ENCODE measurements around the gene IFT80. TPM values are rescaled to one million over a fixed set of nuclear protein-coding genes. Genes with fewer than 3 reads are reported as not detected.

Gene IFT80
- total RNA-seq, 2 donors from 2014 or later = 17.3 to 20.0 TPM

GRCh38 chr3:160227419-160227818 is 171.6 kb downstream of the IFT80 start:
- no peak overlapping the region for H3K4me3 Mint-ChIP-seq
- no peaks in the 10 kb centered on the region for H3K4me1 Mint-ChIP-seq
- peaks cover 46% of the 10 kb centered on the region for H3K27me3 Mint-ChIP-seq
- H3K27ac Mint-ChIP-seq = no peak overlapping the region
- no peaks in the 10 kb centered on the region for H3K36me3 Mint-ChIP-seq (ENCODE audit: low read depth)
- H3K9me3 Mint-ChIP-seq = no peaks in the 10 kb centered on the region
- ATAC-seq (replicated peaks) = no peak

- H3K4me1 Mint-ChIP-seq = no peaks in the 10 kb centered on the region
- H3K27me3 Mint-ChIP-seq = peaks cover 42% of the 10 kb centered on the region
- H3K4me3 Mint-ChIP-seq = peak overlapping the region; percentile 73
- no peak overlapping the region for H3K27ac Mint-ChIP-seq
- H3K9me3 Mint-ChIP-seq = no peaks in the 10 kb centered on the region
- peak; percentile 3 for ATAC-seq (replicated peaks)
- H3K36me3 Mint-ChIP-seq (ENCODE audit: low read depth) = no peaks in the 10 kb centered on the region
Measured at GRCh38 chr3:160226026-160226907, 172.8 kb downstream of the IFT80 start.

- Mint-ChIP-seq H3K4me1 (no peaks in the 10 kb centered on the region), H3K27me3 (peaks cover 45% of the 10 kb centered on the region), H3K4me3 (peak within 1 kb of the TSS; percentile 73), H3K36me3 (ENCODE audit: low read depth) (no peaks in the 10 kb centered on the region), H3K9me3 (no peaks in the 10 kb centered on the region), H3K27ac (no peak within 1 kb of the TSS)
- peak; percentile 84 for ATAC-seq (replicated peaks)
Measured at GRCh38 chr3:160225176-160226025, 173.6 kb downstream of the IFT80 start, which contains the start of gene C3orf80. Gene C3orf80 (plus strand): TSS chr3:160225422. CDS start chr3:160225636, 214 bp downstream.

DNA sequence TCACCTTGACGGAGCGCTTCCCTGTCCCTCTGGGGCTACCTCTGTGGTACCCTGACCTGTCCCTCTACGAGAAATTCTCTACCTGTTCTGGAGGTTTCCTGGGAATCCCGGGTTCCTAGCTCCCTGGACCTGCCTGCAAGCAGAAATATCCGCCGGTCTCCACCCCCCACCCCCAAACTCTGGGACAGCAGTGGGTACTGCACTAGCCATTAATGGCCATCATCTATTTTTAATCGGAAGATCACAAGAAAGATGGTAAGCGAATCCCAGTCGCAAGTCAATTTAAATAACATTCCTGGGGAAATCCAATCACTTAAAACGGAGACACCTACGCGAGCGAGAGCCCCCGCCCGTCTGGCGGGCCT is 174.2 kb downstream of the IFT80 start:
- no peaks in the 10 kb centered on the region for H3K9me3 Mint-ChIP-seq
- no peaks in the 10 kb centered on the region for H3K4me1 Mint-ChIP-seq
- no peak for ATAC-seq (replicated peaks)
- H3K4me3 Mint-ChIP-seq = peak overlapping the region; percentile 68
- no peak overlapping the region for H3K27ac Mint-ChIP-seq
- H3K27me3 Mint-ChIP-seq = peaks cover 40% of the 10 kb centered on the region
- H3K36me3 Mint-ChIP-seq (ENCODE audit: low read depth) = no peaks in the 10 kb centered on the region

DNA sequence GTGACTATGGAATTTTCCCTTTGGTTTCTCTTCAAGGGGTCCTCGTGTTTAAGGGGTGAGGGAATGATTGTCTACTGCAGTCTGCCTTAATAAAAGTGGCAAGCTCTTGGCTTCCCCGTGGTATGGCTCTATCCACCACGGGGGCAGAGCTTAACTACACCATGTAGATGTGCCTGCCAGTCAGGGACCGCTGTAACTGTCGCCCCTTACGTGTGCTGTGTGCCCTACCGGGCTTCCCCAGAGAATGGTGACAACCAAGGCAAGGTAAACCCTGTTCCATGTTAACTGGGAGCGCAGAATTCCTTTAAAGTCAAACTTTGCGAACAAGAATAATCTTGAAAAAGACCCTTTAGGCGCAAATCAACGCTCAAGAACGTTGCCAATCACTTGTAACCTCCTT is 174.8 kb downstream of the IFT80 start:
- H3K27ac Mint-ChIP-seq = no peak overlapping the region
- ATAC-seq (replicated peaks) = no peak
- peaks cover 43% of the 10 kb centered on the region for H3K27me3 Mint-ChIP-seq

DNA sequence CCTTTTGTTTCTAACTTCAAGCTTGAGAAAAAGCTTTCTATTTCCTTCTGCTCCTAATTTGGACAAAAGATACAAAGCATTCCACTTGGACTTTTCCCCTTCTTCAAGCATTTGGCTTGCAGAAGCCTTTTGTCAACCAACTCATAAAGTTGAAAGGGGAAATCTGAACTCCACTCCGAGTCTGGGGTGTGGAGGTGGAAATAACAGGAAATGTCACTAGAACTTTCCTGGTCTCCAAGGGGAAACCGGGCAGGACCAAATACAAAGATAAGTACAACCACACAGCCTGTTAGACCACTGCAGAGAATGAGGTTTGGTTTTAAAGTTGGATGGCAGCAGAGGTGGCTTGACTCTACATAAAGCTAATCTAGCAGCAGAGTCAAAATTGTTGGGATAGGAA is 178.0 kb downstream of the IFT80 start:
- ATAC-seq (replicated peaks) = no peak
- Mint-ChIP-seq H3K4me3 (no peak overlapping the region), H3K36me3 (ENCODE audit: low read depth) (no peaks in the 10 kb centered on the region), H3K4me1 (no peaks in the 10 kb centered on the region), H3K9me3 (no peaks in the 10 kb centered on the region), H3K27me3 (peaks cover 53% of the 10 kb centered on the region), H3K27ac (no peak overlapping the region)

More for the DNA sequence above, 174.8 kb downstream of the IFT80 start:
- no peaks in the 10 kb centered on the region for H3K4me1 Mint-ChIP-seq
- H3K36me3 Mint-ChIP-seq (ENCODE audit: low read depth) = no peaks in the 10 kb centered on the region
- H3K9me3 Mint-ChIP-seq = no peaks in the 10 kb centered on the region
- peak overlapping the region; percentile 68 for H3K4me3 Mint-ChIP-seq

- H3K4me1 Mint-ChIP-seq = no peaks in the 10 kb centered on the region
- H3K9me3 Mint-ChIP-seq = no peaks in the 10 kb centered on the region
- no peaks in the 10 kb centered on the region for H3K36me3 Mint-ChIP-seq (ENCODE audit: low read depth)
- no peak overlapping the region for H3K4me3 Mint-ChIP-seq
- H3K27me3 Mint-ChIP-seq = peaks cover 54% of the 10 kb centered on the region
- no peak for ATAC-seq (replicated peaks)
- no peak overlapping the region for H3K27ac Mint-ChIP-seq
Measured at GRCh38 chr3:160220038-160220437, 179.0 kb downstream of the IFT80 start.

DNA sequence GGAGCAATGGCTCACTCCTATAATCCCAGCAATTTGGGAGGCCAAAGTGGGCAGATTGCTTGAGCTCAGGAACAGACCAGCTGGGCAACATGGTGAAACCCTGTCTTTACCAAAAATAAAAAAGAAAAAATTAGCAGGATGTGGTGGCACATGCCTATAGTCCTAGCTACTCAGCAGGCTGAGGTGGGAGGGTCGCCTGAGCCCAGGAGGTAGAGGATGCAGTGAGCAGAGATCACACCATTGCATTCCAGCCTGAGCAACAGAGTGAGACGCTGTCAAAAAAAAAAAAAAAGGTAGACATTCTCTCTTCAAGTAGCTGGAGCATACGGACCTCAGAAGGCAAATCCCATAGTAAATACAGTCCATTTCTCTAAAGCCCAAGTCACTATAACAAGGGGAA is 180.9 kb downstream of the IFT80 start:
- Mint-ChIP-seq H3K4me1 (no peaks in the 10 kb centered on the region), H3K36me3 (ENCODE audit: low read depth) (no peaks in the 10 kb centered on the region), H3K4me3 (no peak overlapping the region), H3K27ac (no peak overlapping the region), H3K27me3 (peaks cover 48% of the 10 kb centered on the region), H3K9me3 (no peaks in the 10 kb centered on the region)
- no peak for ATAC-seq (replicated peaks)

- Mint-ChIP-seq H3K4me3 (no peak overlapping the region), H3K9me3 (no peaks in the 10 kb centered on the region), H3K27ac (no peak overlapping the region), H3K27me3 (peaks cover 46% of the 10 kb centered on the region), H3K36me3 (ENCODE audit: low read depth) (no peaks in the 10 kb centered on the region), H3K4me1 (no peaks in the 10 kb centered on the region)
- no peak for ATAC-seq (replicated peaks)
Measured at GRCh38 chr3:160217675-160218074, 181.3 kb downstream of the IFT80 start.

DNA sequence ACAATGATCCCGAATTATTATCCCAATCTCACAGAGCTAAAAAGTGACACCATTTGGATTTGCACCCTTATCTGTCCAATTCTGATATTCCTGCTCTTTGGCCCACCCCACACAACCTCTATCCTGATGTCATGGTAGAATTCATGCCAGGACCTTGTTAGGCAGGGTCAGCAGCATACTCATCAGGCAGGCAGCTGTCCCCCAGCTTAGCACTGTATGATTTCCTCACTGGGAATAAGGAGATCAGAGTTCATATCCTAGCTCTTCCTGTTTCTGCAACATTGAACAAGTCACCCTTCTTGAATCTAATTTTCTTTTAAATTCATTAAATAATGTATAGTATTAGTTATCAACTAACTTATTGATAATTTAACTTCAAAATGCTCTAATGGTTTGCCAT is 185.8 kb downstream of the IFT80 start:
- Mint-ChIP-seq H3K27me3 (peaks cover 25% of the 10 kb centered on the region), H3K36me3 (ENCODE audit: low read depth) (no peaks in the 10 kb centered on the region), H3K4me1 (no peaks in the 10 kb centered on the region), H3K9me3 (no peaks in the 10 kb centered on the region), H3K4me3 (no peak overlapping the region), H3K27ac (no peak overlapping the region)
- no peak for ATAC-seq (replicated peaks)

- ATAC-seq (replicated peaks) = no peak
- H3K9me3 Mint-ChIP-seq = no peaks in the 10 kb centered on the region
- H3K4me3 Mint-ChIP-seq = no peak overlapping the region
- no peaks in the 10 kb centered on the region for H3K36me3 Mint-ChIP-seq (ENCODE audit: low read depth)
- H3K27me3 Mint-ChIP-seq = peaks cover 15% of the 10 kb centered on the region
- H3K27ac Mint-ChIP-seq = no peak overlapping the region
- H3K4me1 Mint-ChIP-seq = no peaks in the 10 kb centered on the region
Measured at GRCh38 chr3:160210799-160211221, 188.2 kb downstream of the IFT80 start.

DNA sequence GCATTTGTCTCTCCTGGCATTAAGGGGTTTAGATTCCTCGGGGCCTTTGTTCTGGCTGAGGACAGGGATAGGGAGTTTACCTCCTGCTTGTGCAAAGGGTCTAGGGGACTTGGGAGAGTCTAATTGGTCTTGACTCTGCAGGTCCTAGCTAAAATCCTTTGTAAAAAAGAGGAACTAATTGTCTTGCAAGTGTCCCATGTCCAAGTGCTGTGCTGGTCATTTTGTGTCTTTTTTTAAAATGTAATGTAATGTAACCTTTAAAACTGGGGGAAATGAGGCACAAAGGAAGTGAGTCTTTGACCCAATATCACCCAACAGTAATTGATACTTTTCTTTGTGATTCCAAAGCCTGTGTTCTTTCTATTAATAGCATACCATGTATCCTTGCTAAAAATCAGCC is 188.7 kb downstream of the IFT80 start:
- peaks cover 15% of the 10 kb centered on the region for H3K27me3 Mint-ChIP-seq
- H3K36me3 Mint-ChIP-seq (ENCODE audit: low read depth) = no peaks in the 10 kb centered on the region
- no peak overlapping the region for H3K4me3 Mint-ChIP-seq
- no peak overlapping the region for H3K27ac Mint-ChIP-seq
- no peaks in the 10 kb centered on the region for H3K4me1 Mint-ChIP-seq
- no peaks in the 10 kb centered on the region for H3K9me3 Mint-ChIP-seq
- no peak for ATAC-seq (replicated peaks)
